Right lobe of liver (tissue), 4 donors: Measurements from ENCODE around the gene SPTLC3.

ENCODE experiments used
- CTCF ChIP-seq, 4 donors: fragments of 200-600 bp in 3 of 4; fragments of 450-650 bp in 1 of 4; IDR thresholded peaks; one replicate each; pipeline versions ENCODE4 v1.5.1 to v1.8.0; 2016 to 2022; ENCODE audit warnings: antibody characterized with exemption in 4 of 4, mild to moderate bottlenecking in 2 of 4
- POLR2A ChIP-seq: fragments of 450-650 bp; IDR thresholded peaks from one replicate; pipeline ENCODE4 v1.6.1; 2017; ENCODE audit warnings: antibody characterized with exemption, mild to moderate bottlenecking
- donor health status: DM: no; HTN: no; CAD: no.
- donor health status: DM: no; HTN: no; CAD: no.
- donor health status: DM: no; HTN: yes; CAD: no.

GRCh38 chr20:13149371-13150105 lies 140.8 kb downstream of the SPTLC3 start:
- TF ChIP-seq POLR2A (no peak), CTCF (IDR thresholded peaks at IDR 0.05) (no peak)
